Thoracic aorta (tissue), 2 donors: ENCODE results near the gene ENPP6. TPM values are rescaled to one million over a fixed set of nuclear protein-coding genes. Genes with fewer than 3 reads are reported as not detected.
A peak's percentile ranks its signal among the peaks of the same experiment; 100 is the strongest.

Source experiments
- ATAC-seq: fragments of 150-250 bp; one replicate; pipeline ENCODE4 v1.8.0; 2017; ENCODE audit warnings: low read depth; ENCODE audit not compliant: insufficient number of reproducible peaks, low FRiP score
- DNase-seq: peaks from one replicate; pipeline ENCODE4 v3.0.0-alpha.2; 2020; ENCODE audit warnings: low spot score
- H3K27ac ChIP-seq, 2 donors: fragments of 200-600 bp; sonication (generic); 1 replicate in 1 of 2; 2 replicates in 1 of 2; pipeline ENCODE4 v1.5.1; 2016; ENCODE audit warnings: mild to moderate bottlenecking in 2 of 2, moderate library complexity in 2 of 2
- H3K27me3 ChIP-seq: fragments of 200-600 bp; sonication (generic); replicated peaks from 2 replicates; pipeline ENCODE4 v1.6.0; 2016; ENCODE audit warnings: mild to moderate bottlenecking; ENCODE audit not compliant: insufficient read depth
- H3K36me3 ChIP-seq: fragments of 200-600 bp; sonication (generic); one replicate; pipeline ENCODE4 v1.5.1; 2016
- H3K4me1 ChIP-seq, 2 donors: fragments of 200-600 bp; sonication (generic); 1 replicate in 1 of 2; 2 replicates in 1 of 2; pipeline versions ENCODE4 v1.5.1 to v1.6.0; 2016; ENCODE audit warnings: low read depth in 2 of 2, mild to moderate bottlenecking in 1 of 2; ENCODE audit not compliant: control insufficient read depth in 1 of 2
- H3K4me3 ChIP-seq: fragments of 200-600 bp; sonication (generic); 2 replicates; pipeline ENCODE4 v1.5.1; 2016; ENCODE audit warnings: mild to moderate bottlenecking
- H3K9me3 ChIP-seq: fragments of 200-600 bp; sonication (generic); 2 replicates; pipeline ENCODE4 v1.5.1; 2016
- total RNA-seq, 2 donors: library from RNA; depleted of rRNA; stranded (reverse); fragments of >200 nt; gene quantifications; one replicate each; pipeline versions ENCODE4 v1.1.0 to v1.2.3, GENCODE V29; 2016
- TF ChIP-seq, protein P1 (sequence below): fragments of 200-600 bp; sonication (generic); IDR thresholded peaks from one replicate; pipeline ENCODE4 v1.5.1; 2019; ENCODE audit warnings: antibody characterized with exemption

The ENPP6 gene
- total RNA-seq, 2 donors from 2014 or later = 0.27 to 2.0 TPM

DNA sequence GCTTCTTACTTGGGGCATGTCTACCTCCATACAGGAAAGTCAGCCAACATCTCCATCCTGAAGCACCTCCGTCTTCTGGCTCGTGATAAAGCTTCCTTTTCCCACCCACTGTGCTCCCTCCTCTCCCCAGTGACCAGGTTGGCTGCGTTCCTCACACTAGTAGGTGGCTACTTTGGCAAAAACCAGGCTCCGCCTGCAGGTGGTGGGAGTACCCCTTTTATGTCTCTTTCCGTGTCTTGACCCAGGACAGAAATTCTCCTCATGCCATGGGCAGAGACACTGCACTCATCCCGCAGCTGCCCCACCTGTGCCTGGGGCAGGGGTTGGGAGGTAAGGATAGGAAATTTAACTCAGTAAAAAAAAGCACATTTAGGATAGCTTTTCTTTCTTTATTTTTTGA lies 50.9 kb downstream of the ENPP6 start:
- no peaks in the 10 kb centered on the region for H3K36me3 ChIP-seq
- ATAC-seq (no peak), DNase-seq (no peak)
- no peak overlapping the region for H3K4me3 ChIP-seq
- H3K27ac ChIP-seq = no peak overlapping the region
- no peaks in the 10 kb centered on the region for H3K9me3 ChIP-seq
- peaks cover 0 to 6% of the 10 kb centered on the region in 2 donors for H3K4me1 ChIP-seq
- no peaks in the 10 kb centered on the region for H3K27me3 ChIP-seq
- TF ChIP-seq, protein P1, sequence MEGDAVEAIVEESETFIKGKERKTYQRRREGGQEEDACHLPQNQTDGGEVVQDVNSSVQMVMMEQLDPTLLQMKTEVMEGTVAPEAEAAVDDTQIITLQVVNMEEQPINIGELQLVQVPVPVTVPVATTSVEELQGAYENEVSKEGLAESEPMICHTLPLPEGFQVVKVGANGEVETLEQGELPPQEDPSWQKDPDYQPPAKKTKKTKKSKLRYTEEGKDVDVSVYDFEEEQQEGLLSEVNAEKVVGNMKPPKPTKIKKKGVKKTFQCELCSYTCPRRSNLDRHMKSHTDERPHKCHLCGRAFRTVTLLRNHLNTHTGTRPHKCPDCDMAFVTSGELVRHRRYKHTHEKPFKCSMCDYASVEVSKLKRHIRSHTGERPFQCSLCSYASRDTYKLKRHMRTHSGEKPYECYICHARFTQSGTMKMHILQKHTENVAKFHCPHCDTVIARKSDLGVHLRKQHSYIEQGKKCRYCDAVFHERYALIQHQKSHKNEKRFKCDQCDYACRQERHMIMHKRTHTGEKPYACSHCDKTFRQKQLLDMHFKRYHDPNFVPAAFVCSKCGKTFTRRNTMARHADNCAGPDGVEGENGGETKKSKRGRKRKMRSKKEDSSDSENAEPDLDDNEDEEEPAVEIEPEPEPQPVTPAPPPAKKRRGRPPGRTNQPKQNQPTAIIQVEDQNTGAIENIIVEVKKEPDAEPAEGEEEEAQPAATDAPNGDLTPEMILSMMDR = no peak

DNA sequence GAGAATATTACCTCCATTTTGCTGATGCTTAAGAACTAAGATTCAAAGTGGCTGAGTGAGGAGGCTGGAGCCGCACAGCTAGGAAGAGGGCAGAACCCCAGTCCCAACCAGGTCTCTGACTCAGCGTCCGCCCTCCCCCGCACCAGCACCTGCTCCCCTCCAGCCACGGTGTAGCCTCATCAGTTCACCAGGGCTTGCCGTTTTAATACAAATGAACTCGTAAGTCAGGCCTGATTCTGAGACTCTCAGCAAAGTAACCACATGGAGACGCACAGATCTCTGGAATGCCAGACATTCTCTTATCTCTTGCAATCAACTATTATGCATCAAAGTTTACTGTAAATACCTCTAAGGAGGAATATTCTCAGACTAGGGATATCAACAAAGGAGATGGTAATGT lies 52.4 kb downstream of the ENPP6 start:
- H3K27me3 ChIP-seq = no peaks in the 10 kb centered on the region
- peaks cover 0 to 6% of the 10 kb centered on the region in 2 donors for H3K4me1 ChIP-seq
- no peaks in the 10 kb centered on the region for H3K9me3 ChIP-seq
- no peak overlapping the region for H3K4me3 ChIP-seq
- DNase-seq = no peak
- H3K27ac ChIP-seq = no peak overlapping the region
- TF ChIP-seq, protein P1 = no peak
- H3K36me3 ChIP-seq = no peaks in the 10 kb centered on the region
- no peak for ATAC-seq

DNA sequence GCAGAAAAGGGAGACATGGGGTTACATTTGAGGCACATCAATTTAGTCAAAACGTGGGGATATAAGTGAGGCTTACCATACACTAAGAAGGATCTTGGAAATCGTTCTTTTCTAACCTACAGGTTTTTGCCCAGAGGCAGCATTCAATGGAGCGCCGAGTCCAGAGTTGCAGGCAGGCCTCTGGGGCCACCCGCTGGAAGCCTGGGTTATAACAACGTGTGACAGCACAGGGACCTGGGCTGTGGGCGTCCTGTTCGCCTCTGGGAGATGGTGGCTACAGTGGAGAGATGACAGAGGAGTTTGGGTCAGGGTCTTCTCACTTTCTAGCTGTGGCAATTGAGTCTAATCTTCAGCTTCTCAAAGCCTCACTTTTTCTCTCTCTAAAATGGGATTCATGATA lies 53.9 kb downstream of the ENPP6 start:
- no peak for ATAC-seq
- no peak for DNase-seq
- H3K4me1 ChIP-seq = peaks cover 0 to 6% of the 10 kb centered on the region in 2 donors
- TF ChIP-seq, protein P1 = peak; percentile 70
- H3K4me3 ChIP-seq = no peak overlapping the region
- H3K36me3 ChIP-seq = no peaks in the 10 kb centered on the region
- no peaks in the 10 kb centered on the region for H3K27me3 ChIP-seq
- H3K27ac ChIP-seq = no peak overlapping the region
- no peaks in the 10 kb centered on the region for H3K9me3 ChIP-seq

DNA sequence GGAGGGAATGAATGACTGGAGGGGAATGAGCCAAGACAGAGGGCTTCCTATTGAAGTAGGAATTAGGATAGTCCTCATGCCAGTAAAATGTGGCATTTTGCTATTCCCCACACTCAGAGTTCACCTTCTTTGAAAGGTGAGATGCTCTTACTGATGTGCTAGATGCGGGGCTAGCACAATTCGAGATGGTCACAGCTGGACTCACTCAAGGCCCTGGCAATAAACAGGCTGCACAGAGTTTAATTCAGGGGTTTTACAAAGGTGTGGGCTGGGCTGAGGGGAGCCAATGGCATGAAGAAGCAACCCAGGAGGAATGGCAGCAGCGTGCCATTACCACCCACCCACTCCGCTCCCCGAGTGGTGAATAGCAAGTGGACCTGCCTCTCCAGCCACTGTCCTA lies 55.1 kb downstream of the ENPP6 start:
- H3K4me1 ChIP-seq = no peaks in the 10 kb centered on the region
- no peak for DNase-seq
- no peak overlapping the region for H3K4me3 ChIP-seq
- H3K27me3 ChIP-seq = no peaks in the 10 kb centered on the region
- H3K27ac ChIP-seq = no peak overlapping the region
- no peaks in the 10 kb centered on the region for H3K36me3 ChIP-seq
- H3K9me3 ChIP-seq = no peaks in the 10 kb centered on the region
- ATAC-seq = no peak
- TF ChIP-seq, protein P1 = no peak

DNA sequence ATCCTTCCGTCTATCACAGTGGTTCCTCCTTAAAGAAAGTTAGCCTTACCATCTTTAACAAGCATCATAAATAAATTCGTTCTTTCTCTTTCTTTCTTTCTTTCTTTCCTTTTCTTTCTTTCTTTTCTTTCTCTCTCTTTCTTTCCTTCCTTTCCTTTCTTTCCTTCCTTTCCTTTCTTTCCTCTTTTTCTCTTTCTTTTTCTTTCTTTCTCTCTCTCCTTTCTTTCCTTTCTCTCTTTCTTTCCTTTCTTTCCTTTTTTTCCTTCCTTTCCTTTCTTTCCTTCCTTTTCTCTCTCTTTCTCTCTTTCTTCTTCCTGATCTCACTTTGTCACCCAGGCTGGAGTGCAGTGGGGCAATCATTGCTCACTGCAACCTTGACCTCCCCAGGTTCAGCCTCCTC lies 60.4 kb downstream of the ENPP6 start:
- DNase-seq (no peak), ATAC-seq (no peak)
- Histone ChIP-seq H3K27ac (no peak overlapping the region), H3K9me3 (no peaks in the 10 kb centered on the region), H3K27me3 (no peaks in the 10 kb centered on the region), H3K4me1 (peaks cover 0 to 38% of the 10 kb centered on the region in 2 donors), H3K4me3 (no peak overlapping the region), H3K36me3 (no peaks in the 10 kb centered on the region)
- TF ChIP-seq, protein P1 = no peak
